ENCODE measurements around the gene COBL. TPM values are rescaled to one million over a fixed set of nuclear protein-coding genes. Genes with fewer than 3 reads are reported as not detected.

COBL gene
- total RNA-seq, 1 experiment from 2014 or later: 51.4 TPM

GRCh38 chr7:51067258-51067657 is 249.4 kb downstream of the COBL start:
- intact Hi-C loops (cut with micrococcal nuclease; ENCODE audit: unreplicated experiment): loop anchor here (5.0 kb wide), 2 partner anchors 270 to 380 kb away; no protein-coding TSS in a partner anchor
- CTCF ChIA-PET: no interaction called here
- no peak for TF ChIP-seq EZH2 (IDR thresholded peaks at IDR 0.05; ENCODE audit: low read depth)
- TF ChIP-seq CTCF (conservative IDR thresholded peaks at IDR 0.05): no peak

GRCh38 chr7:51066405-51066882 is 250.2 kb downstream of the COBL start:
- Histone ChIP-seq H3K4me1 (replicated peaks; ENCODE audit: insufficient read depth) (peaks cover 10% of the 10 kb centered on the region; the same call in 1 of the 2 replicates), H3K27ac (no peak overlapping the region), H3F3A (ENCODE audit: insufficient read depth, low read depth) (0 out of 2 replicates have a peak, but pooled peaks cover 8% of the 10 kb centered on the region), H3K4me2 (no peak overlapping the region), H3K36me3 (ENCODE audit: low read depth) (no peaks in the 10 kb centered on the region), H3K9me2 (ENCODE audit: insufficient read depth) (no peaks in the 10 kb centered on the region), H3K4me3 (no peak overlapping the region), H4K20me1 (ENCODE audit: insufficient read depth) (no peaks in the 10 kb centered on the region), H3K9me3 (ENCODE audit: insufficient read depth, low read depth) (no peaks in the 10 kb centered on the region), H3K79me2 (ENCODE audit: low read depth) (no peaks in the 10 kb centered on the region), H2AFZ (no peak overlapping the region), H3K27me3 (ENCODE audit: insufficient read depth, low read depth) (no peaks in the 10 kb centered on the region)
- intact Hi-C loops (cut with micrococcal nuclease; ENCODE audit: unreplicated experiment): loop anchor here (5.0 kb wide), 2 partner anchors 269 to 379 kb away; no protein-coding TSS in a partner anchor
- no peak for DNase-seq
- ChIA-PET CTCF (no interaction called here), POLR2A (ENCODE audit: unreplicated experiment) (no interaction called here)
- TF ChIP-seq CTCF (conservative IDR thresholded peaks at IDR 0.05) (no peak), EZH2 (IDR thresholded peaks at IDR 0.05; ENCODE audit: low read depth) (no peak)
- no TSS peak for BruUV-seq (replicated peaks)

More at GRCh38 chr7:51067258-51067657, 249.4 kb downstream of the COBL start:
- H3K4me1 ChIP-seq (replicated peaks; ENCODE audit: insufficient read depth): peaks cover 10% of the 10 kb centered on the region; the same call in 1 of the 2 replicates
- 0 out of 2 replicates have a peak, but pooled peaks cover 8% of the 10 kb centered on the region for H3F3A ChIP-seq (ENCODE audit: insufficient read depth, low read depth)
- no peaks in the 10 kb centered on the region for H3K36me3 ChIP-seq (ENCODE audit: low read depth)
- POLR2A ChIA-PET (ENCODE audit: unreplicated experiment): no interaction called here
- no TSS peak for BruUV-seq (replicated peaks)
- no peaks in the 10 kb centered on the region for H3K79me2 ChIP-seq (ENCODE audit: low read depth)
- H2AFZ ChIP-seq: no peak overlapping the region
- H3K9me3 ChIP-seq (ENCODE audit: insufficient read depth, low read depth): no peaks in the 10 kb centered on the region
- no peaks in the 10 kb centered on the region for H3K9me2 ChIP-seq (ENCODE audit: insufficient read depth)
- H4K20me1 ChIP-seq (ENCODE audit: insufficient read depth): no peaks in the 10 kb centered on the region
- no peaks in the 10 kb centered on the region for H3K27me3 ChIP-seq (ENCODE audit: insufficient read depth, low read depth)
- DNase-seq: no peak
- H3K4me3 ChIP-seq: no peak overlapping the region
- H3K27ac ChIP-seq: no peak overlapping the region
- no peak overlapping the region for H3K4me2 ChIP-seq

GRCh38 chr7:51065766-51066165 is 250.8 kb downstream of the COBL start:
- intact Hi-C loops (cut with micrococcal nuclease; ENCODE audit: unreplicated experiment): loop anchor here (5.0 kb wide), 2 partner anchors 268 to 378 kb away; no protein-coding TSS in a partner anchor
- CTCF ChIA-PET: no interaction called here
- no peaks in the 10 kb centered on the region for H3K79me2 ChIP-seq (ENCODE audit: low read depth)
- H3K27me3 ChIP-seq (ENCODE audit: insufficient read depth, low read depth): no peaks in the 10 kb centered on the region
- H4K20me1 ChIP-seq (ENCODE audit: insufficient read depth): no peaks in the 10 kb centered on the region
- H3F3A ChIP-seq (ENCODE audit: insufficient read depth, low read depth): 0 out of 2 replicates have a peak, but pooled peaks cover 8% of the 10 kb centered on the region
- no peak overlapping the region for H3K4me2 ChIP-seq
- no peaks in the 10 kb centered on the region for H3K9me3 ChIP-seq (ENCODE audit: insufficient read depth, low read depth)
- no TSS peak for BruUV-seq (replicated peaks)
- POLR2A ChIA-PET (ENCODE audit: unreplicated experiment): no interaction called here
- no peaks in the 10 kb centered on the region for H3K36me3 ChIP-seq (ENCODE audit: low read depth)
- H2AFZ ChIP-seq: no peak overlapping the region
- TF ChIP-seq EZH2 (IDR thresholded peaks at IDR 0.05; ENCODE audit: low read depth): no peak
- no peak for TF ChIP-seq CTCF (conservative IDR thresholded peaks at IDR 0.05)
- no peaks in the 10 kb centered on the region for H3K9me2 ChIP-seq (ENCODE audit: insufficient read depth)
- peaks cover 10% of the 10 kb centered on the region; the same call in 1 of the 2 replicates for H3K4me1 ChIP-seq (replicated peaks; ENCODE audit: insufficient read depth)
- H3K4me3 ChIP-seq: no peak overlapping the region
- DNase-seq: no peak
- no peak overlapping the region for H3K27ac ChIP-seq
